HCT116 (cell line): ENCODE data around the gene C4BPA.

Experiments
- CTCF ChIP-seq, 3 experiments: fragments of 200-600 bp in 1 of 3; sonication (generic) in 1 of 3; IDR thresholded peaks in 2 of 3; conservative IDR thresholded peaks in 1 of 3; 2 replicates each; pipeline ENCODE4 v1.5.1; 2012 to 2017; ENCODE audit warnings: low read depth in 2 of 3, low read length in 2 of 3, antibody characterized with exemption in 1 of 3, borderline replicate concordance in 1 of 3, control low read depth in 1 of 3, mild to moderate bottlenecking in 1 of 3, mixed read lengths in 1 of 3, mixed run types in 1 of 3, moderate library complexity in 1 of 3; ENCODE audit not compliant: insufficient read depth in 1 of 3
- EGR1 ChIP-seq: IDR thresholded peaks from 2 replicates; pipeline ENCODE4 v1.6.1; 2012; ENCODE audit warnings: low read depth
- EZH2phosphoT487 ChIP-seq: fragments of 200-600 bp; IDR thresholded peaks from 2 replicates; pipeline ENCODE4 v1.6.1; 2018; ENCODE audit warnings: antibody characterized with exemption, borderline replicate concordance
- FOSL1 ChIP-seq: IDR thresholded peaks from 2 replicates; pipeline ENCODE4 v1.6.1; 2012; ENCODE audit warnings: low read depth
- JUND ChIP-seq: IDR thresholded peaks from 2 replicates; pipeline ENCODE4 v1.6.1; 2012
- POLR2A ChIP-seq: IDR thresholded peaks from 2 replicates; pipeline ENCODE4 v1.7.0; 2011; ENCODE audit warnings: borderline replicate concordance; ENCODE audit not compliant: insufficient read depth, insufficient read length; ENCODE audit errors: extremely low read depth
- POLR2AphosphoS5 ChIP-seq: IDR thresholded peaks from 2 replicates; pipeline ENCODE4 v1.6.1; 2011; ENCODE audit warnings: mild to moderate bottlenecking, low read depth, low read length, moderate library complexity
- RAD21 ChIP-seq: IDR thresholded peaks from 2 replicates; pipeline ENCODE4 v1.6.1; 2012; ENCODE audit warnings: low read depth, mild to moderate bottlenecking
- REST ChIP-seq: IDR thresholded peaks from 2 replicates; pipeline ENCODE4 v1.6.1; 2012; ENCODE audit warnings: low read depth
- ZNF274 ChIP-seq: fragments of 200-500 bp; sonication (Bioruptor generic); IDR thresholded peaks from 2 replicates; pipeline ENCODE4 v1.6.1; 2014; ENCODE audit warnings: mild to moderate bottlenecking, low read depth, low read length, inconsistent platforms
- TF ChIP-seq, protein P1 (sequence below): IDR thresholded peaks from 2 replicates; pipeline ENCODE4 v1.6.1; 2012

GRCh38 chr1:207179036-207179435 is 75.0 kb downstream of the C4BPA start:
- TF ChIP-seq POLR2A = no peak
- no peak for TF ChIP-seq RAD21
- TF ChIP-seq CTCF (IDR thresholded peaks at IDR 0.05 in 2 of 3, conservative IDR thresholded peaks at IDR 0.05 in 1 of 3; ENCODE audit: borderline replicate concordance in 1 of 3, insufficient read depth in 1 of 3, low read depth in 2 of 3, low read length in 2 of 3) = no peak
- TF ChIP-seq REST = no peak
- TF ChIP-seq ZNF274 = no peak
- no peak for TF ChIP-seq POLR2AphosphoS5
- no peak for TF ChIP-seq FOSL1
- TF ChIP-seq EGR1 = no peak
- TF ChIP-seq JUND = no peak
- TF ChIP-seq EZH2phosphoT487 = no peak
- TF ChIP-seq, protein P1, sequence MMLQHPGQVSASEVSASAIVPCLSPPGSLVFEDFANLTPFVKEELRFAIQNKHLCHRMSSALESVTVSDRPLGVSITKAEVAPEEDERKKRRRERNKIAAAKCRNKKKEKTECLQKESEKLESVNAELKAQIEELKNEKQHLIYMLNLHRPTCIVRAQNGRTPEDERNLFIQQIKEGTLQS = no peak
